Fibroblast of the aortic adventitia (primary cell): ENCODE measurements around the gene AOAH. TPM values are rescaled to one million over a fixed set of nuclear protein-coding genes. Genes with fewer than 3 reads are reported as not detected.

Source experiments
- DNase-seq: peaks from one replicate; pipeline ENCODE4 v3.0.0-alpha.2; 2010; ENCODE audit warnings: low read depth
- H3K4me3 ChIP-seq: 2 replicates; pipeline ENCODE4 v1.5.1; 2011; ENCODE audit warnings: low read depth, mild to moderate bottlenecking, control low read depth, low read length, moderate library complexity
- total RNA-seq: library from RNA; depleted of rRNA; stranded (reverse); fragments of >200 nt; gene quantifications from 2 replicates; pipeline ENCODE4 v1.2.3, GENCODE V29; 2012; ENCODE audit warnings: low replicate concordance
- TF ChIP-seq, protein P1 (sequence below): IDR thresholded peaks from 2 replicates; pipeline ENCODE4 v1.5.1; 2011; ENCODE audit warnings: mild to moderate bottlenecking, low read length, control low read depth, inconsistent platforms; ENCODE audit not compliant: insufficient read depth

The AOAH gene
- total RNA-seq, 1 donor, result not detected

- TF ChIP-seq, protein P1, sequence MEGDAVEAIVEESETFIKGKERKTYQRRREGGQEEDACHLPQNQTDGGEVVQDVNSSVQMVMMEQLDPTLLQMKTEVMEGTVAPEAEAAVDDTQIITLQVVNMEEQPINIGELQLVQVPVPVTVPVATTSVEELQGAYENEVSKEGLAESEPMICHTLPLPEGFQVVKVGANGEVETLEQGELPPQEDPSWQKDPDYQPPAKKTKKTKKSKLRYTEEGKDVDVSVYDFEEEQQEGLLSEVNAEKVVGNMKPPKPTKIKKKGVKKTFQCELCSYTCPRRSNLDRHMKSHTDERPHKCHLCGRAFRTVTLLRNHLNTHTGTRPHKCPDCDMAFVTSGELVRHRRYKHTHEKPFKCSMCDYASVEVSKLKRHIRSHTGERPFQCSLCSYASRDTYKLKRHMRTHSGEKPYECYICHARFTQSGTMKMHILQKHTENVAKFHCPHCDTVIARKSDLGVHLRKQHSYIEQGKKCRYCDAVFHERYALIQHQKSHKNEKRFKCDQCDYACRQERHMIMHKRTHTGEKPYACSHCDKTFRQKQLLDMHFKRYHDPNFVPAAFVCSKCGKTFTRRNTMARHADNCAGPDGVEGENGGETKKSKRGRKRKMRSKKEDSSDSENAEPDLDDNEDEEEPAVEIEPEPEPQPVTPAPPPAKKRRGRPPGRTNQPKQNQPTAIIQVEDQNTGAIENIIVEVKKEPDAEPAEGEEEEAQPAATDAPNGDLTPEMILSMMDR, result no peak
- no peak for DNase-seq
- no peak overlapping the region for H3K4me3 ChIP-seq
These were observed 69.9 kb downstream of the AOAH start for GRCh38 chr7:36654436-36654835.

DNA sequence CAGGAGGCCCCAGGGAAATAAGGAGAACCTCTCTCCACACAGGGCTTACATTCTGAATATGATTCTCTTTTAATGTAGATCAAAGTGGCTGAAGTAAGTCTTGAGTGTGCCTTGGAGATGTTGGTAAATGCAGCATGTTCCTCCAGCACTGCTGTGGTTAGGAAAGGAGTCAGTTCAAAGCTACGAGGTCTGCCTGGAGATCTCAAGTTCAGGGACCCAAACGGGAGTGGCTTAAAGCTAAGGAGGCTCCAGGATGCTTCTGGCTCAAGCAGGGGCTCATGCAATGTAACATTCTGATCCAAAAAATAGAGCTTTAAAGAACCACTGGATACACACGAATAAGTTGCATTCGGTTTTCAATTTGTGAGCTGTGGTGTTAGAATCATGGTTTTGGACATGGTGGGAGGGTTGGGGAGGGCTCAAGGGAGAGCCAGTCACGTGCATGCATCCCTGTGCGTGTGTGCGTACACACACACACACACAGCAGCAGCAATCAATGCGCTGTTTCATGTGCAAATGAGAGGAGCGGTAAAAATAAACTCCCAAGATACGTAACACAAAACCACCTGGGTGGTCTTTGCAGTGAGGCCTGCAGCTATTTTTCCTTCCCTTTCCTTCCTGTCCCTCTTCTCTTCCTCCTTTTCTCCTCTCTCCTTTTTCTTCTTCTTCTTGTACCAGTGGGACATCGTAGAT, 70.5 kb downstream of the AOAH start:
- TF ChIP-seq, protein P1, result no peak
- no peak for DNase-seq
- H3K4me3 ChIP-seq, result no peak overlapping the region

DNA sequence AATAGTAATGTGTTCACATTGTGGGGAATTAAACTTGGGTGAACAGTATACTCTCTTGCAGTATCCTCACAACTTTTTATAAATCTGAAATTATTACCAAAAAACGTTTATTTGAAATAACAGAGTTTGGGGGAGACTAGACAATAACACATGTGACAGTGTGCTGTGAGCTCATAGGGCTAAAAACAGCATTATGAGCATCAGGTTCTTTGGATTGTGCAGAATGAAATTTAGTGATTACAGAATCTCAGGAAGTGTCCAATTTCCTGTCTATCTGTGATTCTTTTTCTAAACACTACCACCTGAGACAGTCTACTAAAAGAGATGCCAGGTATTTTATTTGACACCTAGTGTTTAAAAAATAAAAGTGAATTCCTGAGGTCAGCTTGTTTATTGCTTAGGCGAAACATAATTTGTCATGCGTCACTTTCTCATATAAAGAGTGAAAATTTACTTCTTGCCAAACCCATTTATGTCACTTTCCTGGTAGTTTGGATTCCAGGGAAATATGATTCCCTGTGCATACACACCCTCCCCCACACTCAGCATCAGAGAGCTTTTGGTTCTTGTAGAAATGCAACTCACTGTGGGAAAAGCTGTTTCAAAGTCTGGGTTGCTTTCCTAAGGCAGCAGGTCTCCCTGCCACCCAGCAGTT, 71.2 kb downstream of the AOAH start:
- TF ChIP-seq, protein P1, result no peak
- H3K4me3 ChIP-seq, result no peak overlapping the region
- DNase-seq, result peak; percentile 67

DNA sequence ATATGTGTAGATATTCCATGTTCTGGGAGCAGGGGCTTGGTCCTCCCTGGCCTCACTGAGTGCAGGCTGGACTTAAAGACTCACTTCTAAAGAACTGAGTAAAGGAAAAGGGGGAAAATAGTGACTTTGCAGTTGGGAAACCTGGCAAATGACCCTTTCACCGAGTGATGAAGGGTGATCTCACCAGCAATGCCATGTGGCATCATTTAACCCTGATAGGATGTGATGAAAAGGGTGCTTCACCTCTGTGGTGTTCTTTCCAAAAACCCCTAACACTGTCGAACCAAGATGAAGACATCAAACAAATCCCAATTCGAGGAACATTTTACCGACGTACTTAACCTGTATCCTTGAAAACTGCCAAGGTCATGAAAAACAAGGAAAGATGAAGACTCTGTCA, 71.9 kb downstream of the AOAH start:
- TF ChIP-seq, protein P1, result no peak
- H3K4me3 ChIP-seq, result no peak overlapping the region
- no peak for DNase-seq

- no peak overlapping the region for H3K4me3 ChIP-seq
- peak; percentile 84 for DNase-seq
- TF ChIP-seq, protein P1, result no peak
These were observed 72.9 kb downstream of the AOAH start for GRCh38 chr7:36651404-36651803.

DNA sequence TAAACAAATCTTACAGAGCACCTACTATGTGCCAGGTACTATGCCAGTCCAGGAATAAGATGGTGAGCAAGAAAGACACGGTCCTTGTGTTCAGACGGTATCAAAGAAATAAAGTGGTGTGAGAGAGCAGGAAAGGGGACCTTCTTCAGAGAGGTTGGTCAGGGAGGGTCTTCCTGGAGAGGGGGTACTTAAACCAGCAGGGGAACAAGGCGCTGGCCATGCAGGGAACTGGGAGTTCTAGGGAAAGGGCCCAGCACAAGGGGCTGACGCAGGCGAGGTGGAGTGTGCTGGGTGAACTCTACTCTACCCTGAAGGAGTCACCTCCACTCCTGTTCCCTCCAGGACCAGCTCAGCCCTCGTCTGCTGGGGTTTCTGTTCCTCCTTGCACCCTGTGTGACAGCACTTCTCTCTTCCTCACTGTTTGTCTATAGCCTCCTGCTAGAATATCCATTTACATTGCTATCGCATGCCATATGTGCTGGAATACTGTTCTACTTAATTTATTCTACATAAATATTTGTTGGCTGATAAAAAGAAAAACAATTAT, 73.5 kb downstream of the AOAH start:
- TF ChIP-seq, protein P1, result no peak
- DNase-seq, result no peak
- H3K4me3 ChIP-seq, result no peak overlapping the region
